ENCODE measurements around the gene EMILIN3. TPM values are rescaled to one million over a fixed set of nuclear protein-coding genes. Genes with fewer than 3 reads are reported as not detected.

EMILIN3 gene
- not detected for polyA plus RNA-seq (2012; ENCODE audit: low read depth, missing spikeins)

GRCh38 chr20:41366546-41367392, at the start of gene EMILIN3:
Gene EMILIN3 (minus strand): TSS chr20:41366818. CDS start chr20:41366634, 184 bp downstream.
- TF ChIP-seq PAX5 (IDR thresholded peaks at IDR 0.05; ENCODE audit: insufficient read depth, low read length, severe bottlenecking), result no peak
- no peak for TF ChIP-seq SPI1 (IDR thresholded peaks at IDR 0.05; ENCODE audit: low read depth, low read length)
- TF ChIP-seq POLR2A (IDR thresholded peaks at IDR 0.05; ENCODE audit: low read depth, low read length), result no peak
- no peak for TF ChIP-seq TAF1 (IDR thresholded peaks at IDR 0.05; ENCODE audit: low read depth, low read length)
- TF ChIP-seq POLR2AphosphoS5 (IDR thresholded peaks at IDR 0.05; ENCODE audit: low read depth, low read length), result no peak
- no peak for TF ChIP-seq POU2F2 (IDR thresholded peaks at IDR 0.05; ENCODE audit: low read depth, low read length)
- no peak for DNase-seq (ENCODE audit: insufficient read length, low spot score)
- no peak for FAIRE-seq

- no peak for DNase-seq (ENCODE audit: insufficient read length, low spot score)
- TF ChIP-seq SPI1 (IDR thresholded peaks at IDR 0.05; ENCODE audit: low read depth, low read length) (no peak), POLR2AphosphoS5 (IDR thresholded peaks at IDR 0.05; ENCODE audit: low read depth, low read length) (no peak), POU2F2 (IDR thresholded peaks at IDR 0.05; ENCODE audit: low read depth, low read length) (no peak), POLR2A (IDR thresholded peaks at IDR 0.05; ENCODE audit: low read depth, low read length) (no peak), PAX5 (IDR thresholded peaks at IDR 0.05; ENCODE audit: insufficient read depth, low read length, severe bottlenecking) (no peak), TAF1 (IDR thresholded peaks at IDR 0.05; ENCODE audit: low read depth, low read length) (no peak)
- no peak for FAIRE-seq
These were observed 48.6 kb upstream of the EMILIN3 start for GRCh38 chr20:41415191-41415590.

- no peak for FAIRE-seq
- no peak for TF ChIP-seq POLR2AphosphoS5 (IDR thresholded peaks at IDR 0.05; ENCODE audit: low read depth, low read length)
- TF ChIP-seq TAF1 (IDR thresholded peaks at IDR 0.05; ENCODE audit: low read depth, low read length), result no peak
- no peak for TF ChIP-seq POLR2A (IDR thresholded peaks at IDR 0.05; ENCODE audit: low read depth, low read length)
- TF ChIP-seq PAX5 (IDR thresholded peaks at IDR 0.05; ENCODE audit: insufficient read depth, low read length, severe bottlenecking), result no peak
- no peak for TF ChIP-seq POU2F2 (IDR thresholded peaks at IDR 0.05; ENCODE audit: low read depth, low read length)
- TF ChIP-seq SPI1 (IDR thresholded peaks at IDR 0.05; ENCODE audit: low read depth, low read length), result no peak
- no peak for DNase-seq (ENCODE audit: insufficient read length, low spot score)
These were observed 46.6 kb upstream of the EMILIN3 start for GRCh38 chr20:41413169-41413568.

- FAIRE-seq, result no peak
- no peak for DNase-seq (ENCODE audit: insufficient read length, low spot score)
- TF ChIP-seq POLR2A (IDR thresholded peaks at IDR 0.05; ENCODE audit: low read depth, low read length) (no peak), SPI1 (IDR thresholded peaks at IDR 0.05; ENCODE audit: low read depth, low read length) (no peak), POLR2AphosphoS5 (IDR thresholded peaks at IDR 0.05; ENCODE audit: low read depth, low read length) (no peak), POU2F2 (IDR thresholded peaks at IDR 0.05; ENCODE audit: low read depth, low read length) (no peak), TAF1 (IDR thresholded peaks at IDR 0.05; ENCODE audit: low read depth, low read length) (no peak), PAX5 (IDR thresholded peaks at IDR 0.05; ENCODE audit: insufficient read depth, low read length, severe bottlenecking) (no peak)
These were observed 45.9 kb upstream of the EMILIN3 start for GRCh38 chr20:41412324-41413120.

- no peak for DNase-seq (ENCODE audit: insufficient read length, low spot score)
- TF ChIP-seq PAX5 (IDR thresholded peaks at IDR 0.05; ENCODE audit: insufficient read depth, low read length, severe bottlenecking) (no peak), TAF1 (IDR thresholded peaks at IDR 0.05; ENCODE audit: low read depth, low read length) (no peak), POLR2A (IDR thresholded peaks at IDR 0.05; ENCODE audit: low read depth, low read length) (no peak), SPI1 (IDR thresholded peaks at IDR 0.05; ENCODE audit: low read depth, low read length) (no peak), POLR2AphosphoS5 (IDR thresholded peaks at IDR 0.05; ENCODE audit: low read depth, low read length) (no peak), POU2F2 (IDR thresholded peaks at IDR 0.05; ENCODE audit: low read depth, low read length) (no peak)
- no peak for FAIRE-seq
These were observed 44.8 kb upstream of the EMILIN3 start for GRCh38 chr20:41411391-41411847.

GRCh38 chr20:41408986-41409385, 42.4 kb upstream of the EMILIN3 start:
- DNase-seq (ENCODE audit: insufficient read length, low spot score) (no peak), FAIRE-seq (no peak)
- no peak for TF ChIP-seq PAX5 (IDR thresholded peaks at IDR 0.05; ENCODE audit: insufficient read depth, low read length, severe bottlenecking)
- no peak for TF ChIP-seq SPI1 (IDR thresholded peaks at IDR 0.05; ENCODE audit: low read depth, low read length)
- no peak for TF ChIP-seq POLR2A (IDR thresholded peaks at IDR 0.05; ENCODE audit: low read depth, low read length)
- no peak for TF ChIP-seq POLR2AphosphoS5 (IDR thresholded peaks at IDR 0.05; ENCODE audit: low read depth, low read length)
- no peak for TF ChIP-seq TAF1 (IDR thresholded peaks at IDR 0.05; ENCODE audit: low read depth, low read length)
- no peak for TF ChIP-seq POU2F2 (IDR thresholded peaks at IDR 0.05; ENCODE audit: low read depth, low read length)

- DNase-seq (ENCODE audit: insufficient read length, low spot score), result no peak
- FAIRE-seq, result peak; percentile 85
- TF ChIP-seq SPI1 (IDR thresholded peaks at IDR 0.05; ENCODE audit: low read depth, low read length), result no peak
- no peak for TF ChIP-seq TAF1 (IDR thresholded peaks at IDR 0.05; ENCODE audit: low read depth, low read length)
- no peak for TF ChIP-seq POLR2A (IDR thresholded peaks at IDR 0.05; ENCODE audit: low read depth, low read length)
These were observed 41.7 kb upstream of the EMILIN3 start for GRCh38 chr20:41408156-41408794.

- DNase-seq (ENCODE audit: insufficient read length, low spot score), result no peak
- no peak for FAIRE-seq
- TF ChIP-seq POU2F2 (IDR thresholded peaks at IDR 0.05; ENCODE audit: low read depth, low read length), result no peak
- TF ChIP-seq POLR2A (IDR thresholded peaks at IDR 0.05; ENCODE audit: low read depth, low read length), result no peak
- TF ChIP-seq PAX5 (IDR thresholded peaks at IDR 0.05; ENCODE audit: insufficient read depth, low read length, severe bottlenecking), result no peak
- no peak for TF ChIP-seq TAF1 (IDR thresholded peaks at IDR 0.05; ENCODE audit: low read depth, low read length)
- no peak for TF ChIP-seq POLR2AphosphoS5 (IDR thresholded peaks at IDR 0.05; ENCODE audit: low read depth, low read length)
- no peak for TF ChIP-seq SPI1 (IDR thresholded peaks at IDR 0.05; ENCODE audit: low read depth, low read length)
These were observed 41.0 kb upstream of the EMILIN3 start for GRCh38 chr20:41407607-41408006.
